ENCODE data around the gene ANKRD23.
"Not testable (repeated sequence)": the region's sequence is repeated elsewhere in the genome, so short reads cannot be mapped to it uniquely, and the experiment has no call there.

Gene ANKRD23

DNA sequence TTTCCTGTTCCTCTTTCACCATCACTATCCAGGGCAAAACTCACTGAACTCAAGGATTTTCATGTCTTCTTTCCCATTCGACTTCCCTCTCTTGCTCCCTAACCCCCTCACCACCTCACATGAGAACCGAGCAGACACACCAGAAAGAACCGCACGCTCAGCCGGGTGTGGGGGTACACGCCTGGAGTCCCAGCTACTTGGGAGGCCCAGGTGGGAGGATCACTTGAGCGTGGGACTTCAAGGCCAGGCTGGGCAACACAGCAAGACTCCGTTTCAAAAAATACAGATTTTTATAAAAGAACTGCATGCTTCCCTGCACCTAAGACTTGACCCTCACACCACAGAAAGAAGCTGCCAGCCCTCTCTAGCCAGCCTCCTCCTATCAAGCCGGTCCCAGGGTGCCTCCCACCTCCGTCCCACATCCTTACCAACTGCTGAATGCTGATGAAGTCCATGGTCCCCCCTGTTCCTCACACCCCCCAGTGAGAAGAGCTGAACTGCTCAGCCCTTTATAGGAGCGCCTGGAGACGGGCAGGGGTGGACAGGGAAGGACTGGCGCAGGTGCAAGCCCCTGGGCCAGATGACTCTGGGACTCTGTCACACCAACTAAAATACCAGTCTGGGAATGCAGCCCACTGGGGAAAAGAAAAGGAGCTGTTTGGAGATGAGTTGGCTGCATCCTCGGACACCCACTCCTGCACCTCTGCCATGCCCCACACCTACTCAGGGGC lies at the start of gene ANKRD23:
ANKRD23 (minus strand) TSS at position 484 of the 731 bp plus-strand sequence; CDS start at position 455, 29 bp downstream.
- no peak for DNase-seq (ENCODE audit: low read depth)

DNA sequence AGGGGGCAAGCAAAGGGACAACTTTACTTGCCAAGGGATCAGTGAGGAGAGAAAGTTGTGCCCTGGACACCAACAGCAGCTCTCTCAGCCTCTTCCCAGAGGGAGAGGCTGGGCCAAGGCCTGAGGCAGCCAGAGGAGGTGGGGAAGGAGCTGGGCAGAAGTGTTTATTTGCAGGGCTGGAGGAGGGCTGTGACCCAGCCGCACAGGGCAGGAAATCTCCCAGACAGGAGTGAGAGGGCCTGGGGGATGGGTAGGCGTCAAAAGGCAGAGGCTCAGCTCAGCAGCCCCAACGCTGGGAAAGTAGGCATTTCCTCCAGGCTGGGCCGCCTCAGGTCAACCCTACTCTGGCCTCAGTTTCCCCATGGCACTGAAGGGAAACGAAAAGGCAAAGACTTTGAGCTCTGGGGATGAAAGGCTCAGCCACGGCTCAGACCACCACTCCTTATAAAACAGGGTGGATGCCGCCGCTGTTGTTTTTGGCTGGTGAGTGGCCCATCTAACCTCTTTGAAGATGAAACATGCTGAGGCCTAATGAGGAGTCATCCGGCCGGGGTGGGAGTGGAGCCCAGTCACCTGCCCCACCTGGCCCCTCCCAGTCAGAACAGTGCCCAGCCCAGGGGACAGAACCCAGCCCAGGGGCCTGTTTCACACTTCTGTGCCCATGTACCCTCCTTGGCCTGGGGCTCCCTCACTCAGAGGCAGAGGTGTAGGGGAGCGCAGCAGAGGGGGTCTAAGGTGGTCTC lies 47.9 kb upstream of the ANKRD23 start:
- no peak for DNase-seq (ENCODE audit: low read depth)

DNA sequence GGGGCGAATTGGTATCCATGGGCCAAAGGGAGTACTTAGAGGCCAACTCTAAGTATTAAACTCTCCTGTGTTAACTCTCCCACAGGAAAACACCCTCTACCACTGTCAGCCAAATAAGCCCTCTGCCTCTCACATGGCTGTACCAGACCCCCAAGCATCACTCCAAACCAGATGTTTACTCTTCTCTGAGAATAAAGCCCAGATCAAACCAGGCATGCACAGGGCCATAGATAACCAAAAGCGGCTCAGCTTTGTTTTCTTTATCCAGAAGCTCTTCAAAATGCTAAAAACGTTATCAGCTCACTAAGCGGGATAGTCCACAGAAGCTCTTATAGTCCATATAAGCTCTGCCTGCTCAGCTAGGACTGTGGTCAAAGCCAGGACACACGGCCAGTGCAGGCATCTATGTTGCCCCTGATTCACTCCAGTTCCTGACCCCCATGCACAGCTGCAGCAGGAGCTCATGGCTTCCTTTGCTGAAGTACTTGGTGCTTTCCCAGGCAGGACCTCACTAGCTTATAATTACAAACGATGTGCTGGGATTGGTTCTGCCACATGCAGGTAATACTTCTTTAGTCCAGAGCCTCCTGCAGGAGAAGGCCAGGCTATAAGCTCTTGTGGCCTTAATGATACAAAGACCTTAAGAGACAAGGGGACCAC lies 47.0 kb upstream of the ANKRD23 start:
- DNase-seq (ENCODE audit: low read depth) = no peak

DNA sequence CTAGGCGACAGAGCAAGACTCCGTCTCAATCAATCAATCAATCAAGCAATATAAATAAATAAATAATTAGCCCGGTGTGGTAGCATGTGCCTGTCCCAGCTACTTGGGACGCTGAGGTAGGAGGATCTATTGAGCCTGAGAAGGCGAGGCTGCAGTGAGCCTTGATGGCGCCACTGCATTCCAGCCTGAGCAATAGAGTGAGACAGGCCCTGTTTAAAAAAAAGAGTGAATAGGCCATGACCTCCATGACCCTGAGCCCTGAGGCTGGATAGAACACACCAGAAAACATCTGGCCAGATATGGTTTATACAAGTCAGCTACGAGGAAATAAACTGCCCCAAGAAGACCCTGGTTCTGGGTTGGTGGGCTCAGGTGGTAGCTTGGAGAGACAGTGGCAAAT lies 46.4 kb upstream of the ANKRD23 start:
- DNase-seq (ENCODE audit: low read depth) = no peak

DNA sequence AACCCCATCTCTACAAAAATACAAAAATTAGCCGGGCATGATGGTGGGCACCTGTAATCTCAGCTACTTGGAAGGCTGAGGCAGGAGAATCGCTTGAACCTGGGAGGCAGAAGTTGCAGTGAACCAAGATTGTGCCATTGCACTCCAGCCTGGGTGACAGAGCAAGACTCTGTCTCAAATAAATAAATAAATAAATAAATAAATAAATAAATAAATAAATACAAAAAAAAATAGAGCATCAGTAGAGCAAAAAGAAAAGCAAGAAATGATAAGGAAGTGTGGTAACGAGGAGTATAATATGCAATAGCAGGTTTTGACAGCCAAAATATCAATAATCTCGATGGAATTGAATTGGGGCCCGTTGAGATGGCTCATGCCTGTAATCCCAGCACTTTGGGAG lies 45.7 kb upstream of the ANKRD23 start:
- DNase-seq (ENCODE audit: low read depth) = not testable (repeated sequence)

DNA sequence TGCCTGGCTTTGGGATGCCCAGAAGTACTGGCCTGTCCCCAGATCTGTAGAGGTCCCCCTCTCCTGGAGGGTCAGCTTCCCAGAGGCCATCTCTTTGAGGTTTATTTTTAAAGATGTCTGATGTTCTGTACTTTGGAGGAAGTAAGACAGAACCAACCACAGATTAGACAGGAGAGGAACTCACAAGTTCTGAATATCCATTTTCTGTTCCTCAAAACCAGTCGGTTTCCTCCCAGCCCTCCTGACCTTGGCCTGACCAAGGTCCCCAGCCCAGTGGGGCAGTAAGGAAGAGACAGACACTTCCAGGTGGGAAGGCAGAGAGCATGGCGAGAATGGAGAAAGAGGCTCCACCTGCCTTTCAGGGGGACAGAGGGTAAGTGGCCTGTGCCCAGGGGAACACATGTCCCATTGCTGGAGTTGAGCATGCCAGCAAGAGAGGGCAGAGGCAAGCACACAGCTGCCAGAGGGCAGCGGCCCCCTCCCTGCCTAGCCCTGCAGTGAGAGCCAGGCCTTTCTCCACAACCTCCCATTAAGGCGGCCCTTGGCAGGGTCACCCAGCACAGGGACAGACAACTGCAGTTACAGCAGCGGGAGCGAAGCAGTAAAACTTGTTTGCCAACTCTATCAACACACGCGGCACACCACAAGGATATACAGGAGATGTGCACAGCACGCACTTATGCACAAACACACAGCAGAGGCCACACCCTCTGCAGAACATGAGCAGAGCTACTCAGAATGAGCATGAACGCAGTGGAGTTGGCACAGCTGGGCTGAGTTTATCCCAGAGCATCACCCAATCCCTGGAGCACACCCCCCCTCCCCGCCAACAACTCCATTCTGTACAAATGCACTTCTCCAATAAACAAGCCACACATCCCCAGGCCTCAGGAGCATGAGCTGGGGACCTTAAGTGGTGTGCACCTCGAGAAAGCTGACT lies 44.5 kb upstream of the ANKRD23 start:
- no peak for DNase-seq (ENCODE audit: low read depth)

DNA sequence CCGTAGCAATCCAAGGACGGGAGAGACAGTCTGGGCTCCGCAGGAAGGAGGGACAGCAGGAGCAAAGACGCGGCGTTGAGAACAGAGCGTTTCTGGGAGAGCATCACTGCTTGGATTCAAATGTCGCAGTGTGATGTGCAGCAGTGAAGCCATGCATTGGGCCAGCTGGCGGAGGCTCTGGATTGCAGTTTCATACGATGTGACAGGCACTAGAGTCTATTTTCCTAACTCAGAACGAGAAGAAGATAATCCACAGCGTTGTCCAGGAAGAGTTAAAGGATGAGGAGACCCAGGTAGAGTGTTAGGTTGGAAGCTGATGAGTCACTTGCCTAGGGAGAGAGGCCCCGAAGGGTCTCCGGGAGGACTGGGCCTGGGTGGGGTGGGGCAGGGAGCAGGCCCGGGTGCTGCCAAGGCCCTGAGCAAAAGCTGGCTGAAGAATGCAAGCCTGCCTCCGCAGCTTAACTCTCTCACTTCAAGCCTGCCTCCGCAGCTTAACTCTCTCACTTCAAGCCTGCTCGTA lies 43.7 kb upstream of the ANKRD23 start:
- DNase-seq (ENCODE audit: low read depth) = no peak

DNA sequence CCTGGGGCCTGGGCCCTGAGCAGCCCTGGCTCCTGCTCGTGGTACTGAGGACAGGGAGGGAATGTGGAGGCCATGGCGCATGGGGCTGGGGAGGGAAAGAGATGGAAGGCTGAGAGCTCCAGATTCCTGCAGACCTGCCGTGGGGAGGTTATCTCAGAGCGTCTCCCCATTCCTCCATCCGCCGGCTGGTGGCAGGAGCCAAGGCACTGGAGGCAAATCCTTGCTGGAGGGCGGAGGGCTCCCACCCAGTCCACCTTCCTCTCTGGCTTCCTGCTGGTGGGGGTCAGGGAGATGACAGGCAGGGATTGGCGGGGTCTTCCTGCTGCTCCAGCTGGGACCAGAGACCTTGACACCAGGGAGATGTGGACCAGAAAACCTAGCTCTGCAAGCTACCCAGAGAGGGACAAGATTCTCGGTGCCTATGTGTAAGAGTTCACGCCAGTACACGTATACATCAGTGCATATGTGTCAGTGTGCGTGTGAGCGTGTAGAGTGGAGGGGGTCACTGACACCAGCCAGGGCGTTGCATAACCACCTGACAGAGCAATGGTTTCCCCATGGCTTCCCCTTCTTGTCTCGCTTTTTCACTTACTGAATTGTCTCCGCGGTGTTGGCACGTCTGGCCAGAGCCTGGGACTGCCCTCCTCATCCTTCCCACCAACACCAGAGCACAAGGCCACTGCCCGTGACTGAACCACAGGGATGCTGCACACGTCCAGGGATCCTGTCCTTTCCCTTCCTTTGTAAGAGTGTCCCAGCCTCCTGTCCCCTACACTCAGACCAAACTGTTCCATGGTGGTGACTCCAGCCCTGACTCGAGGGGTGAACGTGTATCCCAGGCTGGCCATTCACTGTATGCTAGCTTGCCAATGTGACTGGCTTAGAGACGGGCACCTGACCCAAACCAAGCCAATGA lies 41.9 kb upstream of the ANKRD23 start:
- DNase-seq (ENCODE audit: low read depth) = no peak

DNA sequence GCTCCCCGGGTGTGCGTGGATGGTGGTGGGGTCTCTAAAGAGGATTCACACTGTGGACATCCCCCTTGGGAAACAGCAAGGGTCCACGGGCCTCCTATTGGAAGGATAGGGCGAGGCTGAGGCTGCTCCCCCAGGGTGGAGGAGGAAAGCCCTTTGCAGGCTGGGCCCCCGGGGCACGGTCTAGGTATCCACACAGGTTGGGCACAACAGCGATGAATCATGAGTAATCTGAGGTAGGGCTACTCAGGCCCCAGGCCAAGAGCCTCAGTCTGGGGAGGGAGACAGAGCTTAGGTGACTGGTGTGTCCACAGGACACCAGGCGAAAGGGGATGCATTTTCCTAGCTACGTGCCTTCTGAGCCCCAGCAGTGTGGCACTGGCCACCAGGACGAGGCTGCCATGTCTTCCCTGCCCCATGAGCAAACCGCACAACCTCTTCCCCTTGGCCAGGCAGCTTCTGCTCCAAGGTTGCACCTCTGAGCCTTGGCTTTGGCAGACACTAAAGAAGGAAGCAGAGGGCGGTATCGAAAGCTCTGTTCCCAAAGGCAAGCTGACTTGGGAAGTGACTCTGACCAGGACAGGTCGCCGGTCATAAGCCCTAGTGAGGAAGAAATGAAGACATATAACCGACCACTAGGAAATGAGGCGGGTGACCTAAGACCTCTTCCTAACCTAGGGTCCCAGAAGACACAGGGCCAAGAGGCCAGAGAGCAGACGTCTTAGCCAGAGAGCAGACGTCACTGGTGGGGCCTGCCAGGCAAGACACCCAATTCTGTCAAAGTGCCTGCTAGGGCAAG lies 40.7 kb upstream of the ANKRD23 start:
- DNase-seq (ENCODE audit: low read depth) = no peak

DNA sequence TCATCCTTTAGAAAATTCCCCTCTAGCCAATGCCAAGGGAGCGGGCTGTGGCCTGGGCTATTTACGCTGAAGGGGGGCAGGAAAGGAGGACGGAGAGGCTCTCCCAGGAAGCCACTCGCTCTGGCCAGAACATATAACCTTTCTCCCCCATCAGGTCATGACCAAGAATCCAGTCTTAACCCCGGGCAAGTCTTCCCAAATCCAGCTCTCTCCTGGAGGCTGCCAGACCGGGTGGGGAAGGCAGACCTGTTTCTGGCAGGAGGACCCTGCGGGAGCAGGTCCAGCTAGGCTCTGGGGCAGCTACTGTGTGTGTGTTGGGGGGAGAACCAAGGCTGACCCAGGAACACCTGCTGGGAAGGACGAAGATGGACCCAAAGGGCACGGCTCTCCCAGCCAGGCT lies 39.5 kb upstream of the ANKRD23 start:
- no peak for DNase-seq (ENCODE audit: low read depth)

DNA sequence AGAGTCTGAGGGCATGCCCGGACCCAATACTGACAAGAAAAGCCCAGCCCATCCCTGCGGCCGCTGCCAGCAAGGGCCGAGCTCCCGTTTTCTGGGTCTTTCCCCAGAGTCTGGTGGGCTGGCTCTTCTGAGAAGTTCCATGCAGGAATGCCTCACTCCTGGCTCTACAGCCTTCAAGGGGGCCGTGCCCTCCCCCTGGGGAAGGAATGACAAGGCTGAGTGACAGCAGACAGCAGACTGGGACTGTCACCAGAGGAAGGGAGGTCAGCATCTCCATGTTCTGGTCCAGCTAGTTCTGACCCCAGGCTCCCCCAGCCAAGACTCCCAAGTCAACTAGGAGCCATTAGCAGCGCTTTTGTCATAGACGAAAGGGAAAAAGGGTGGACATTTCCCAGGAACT lies 39.1 kb upstream of the ANKRD23 start:
- DNase-seq (ENCODE audit: low read depth) = no peak

DNA sequence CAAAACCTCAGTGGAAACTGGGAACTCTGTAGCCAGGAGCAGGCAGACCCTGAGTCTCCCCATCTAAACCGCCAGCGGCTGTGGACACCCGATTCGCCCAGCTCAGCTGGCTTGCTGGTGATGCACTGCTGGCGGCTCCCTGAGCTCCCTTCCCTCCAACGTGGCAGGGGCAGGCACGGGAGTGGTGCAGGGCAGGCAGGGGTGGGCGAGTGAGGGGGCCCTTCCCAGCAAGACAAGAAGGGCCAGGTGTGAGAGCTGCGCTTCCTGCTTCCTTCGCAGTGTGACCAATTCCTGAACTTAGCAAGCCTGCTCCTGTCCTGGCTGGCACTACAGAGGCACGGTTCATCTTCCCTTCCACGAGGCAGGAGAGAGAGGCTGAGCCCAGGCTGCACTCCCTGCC lies 38.4 kb upstream of the ANKRD23 start:
- no peak for DNase-seq (ENCODE audit: low read depth)

DNA sequence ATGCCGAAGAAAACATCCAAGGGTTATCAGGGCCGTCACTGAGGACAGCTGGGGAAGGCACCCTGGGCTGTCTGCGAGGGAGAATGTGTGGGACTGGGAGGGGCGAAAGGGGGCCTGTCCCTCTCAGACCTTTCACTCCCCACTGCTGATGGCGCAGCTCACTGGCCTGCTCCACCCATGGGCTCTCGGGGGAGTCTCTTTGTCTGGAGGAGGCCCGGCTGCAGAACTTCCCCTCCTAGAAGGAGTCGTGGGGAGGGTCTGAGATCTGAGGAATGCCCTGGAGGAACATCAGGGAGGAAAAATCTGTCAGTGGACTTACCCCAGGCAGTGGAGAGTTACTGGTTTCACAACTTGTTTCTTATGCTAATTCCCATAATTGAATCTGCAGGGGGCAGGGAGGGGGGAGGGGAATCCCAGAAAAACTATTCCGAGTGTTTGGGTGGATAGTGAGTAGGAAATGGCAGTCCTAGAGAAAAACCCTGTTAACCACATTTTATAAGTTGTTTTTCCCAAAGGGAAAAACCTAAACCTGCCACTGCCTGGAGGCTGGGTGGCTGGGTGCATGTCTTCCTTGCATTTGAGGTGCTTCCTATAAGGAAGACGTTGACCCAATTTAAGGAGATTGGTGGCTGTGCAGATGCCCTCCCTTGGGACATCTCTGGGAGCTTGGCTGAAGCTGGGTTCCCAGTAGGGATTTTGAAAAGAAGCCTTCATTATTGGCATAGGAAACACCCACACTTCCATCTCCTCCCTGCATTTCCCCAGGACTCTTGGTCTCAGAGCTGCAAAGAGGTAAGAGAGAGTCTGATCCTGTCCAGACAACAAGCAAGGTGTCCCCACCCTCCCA lies 37.8 kb upstream of the ANKRD23 start:
- no peak for DNase-seq (ENCODE audit: low read depth)

DNA sequence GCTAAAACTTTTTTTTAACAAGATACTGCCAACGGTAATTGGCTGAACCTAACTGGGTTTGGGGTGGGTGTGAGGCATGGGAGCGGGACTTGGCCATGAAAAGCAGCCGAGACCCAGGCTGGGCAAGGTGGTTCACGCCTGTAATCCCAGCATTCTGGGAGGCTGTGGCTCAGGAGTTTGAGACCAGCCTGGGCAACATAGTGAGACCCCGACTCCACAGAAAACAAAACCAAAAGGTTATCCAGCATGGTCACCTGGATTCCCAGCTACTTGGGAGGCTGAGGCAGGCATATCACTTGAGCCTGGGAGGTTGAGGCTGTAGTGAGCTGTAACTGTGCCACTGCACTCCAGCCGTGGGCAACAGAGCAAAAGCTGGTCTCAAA lies 37.1 kb upstream of the ANKRD23 start:
- DNase-seq (ENCODE audit: low read depth) = no peak

DNA sequence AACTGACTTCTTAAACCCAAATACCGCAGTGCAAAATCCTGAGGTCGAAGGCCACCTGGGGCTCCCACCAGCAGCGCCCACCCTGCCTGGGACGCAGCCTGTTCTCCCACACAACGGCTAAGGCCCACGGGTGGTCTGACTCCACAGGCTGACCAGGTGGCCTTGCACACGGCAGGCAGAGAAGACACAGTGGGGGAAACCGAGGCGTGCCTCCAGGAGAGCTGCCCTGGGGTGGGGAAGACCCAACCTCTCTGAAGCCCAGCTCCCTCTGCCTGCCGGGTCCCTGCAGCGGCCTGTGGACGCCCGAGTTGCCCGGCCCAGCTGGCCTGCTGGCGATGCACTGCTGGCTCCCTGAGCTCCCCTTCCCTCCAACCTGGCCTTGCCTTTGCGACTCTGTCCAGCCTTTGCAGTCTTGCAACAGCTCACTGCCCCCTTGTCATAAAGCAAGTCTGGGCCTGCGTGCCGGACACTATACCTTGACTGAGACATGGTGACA lies 35.8 kb upstream of the ANKRD23 start:
- DNase-seq (ENCODE audit: low read depth) = no peak

DNA sequence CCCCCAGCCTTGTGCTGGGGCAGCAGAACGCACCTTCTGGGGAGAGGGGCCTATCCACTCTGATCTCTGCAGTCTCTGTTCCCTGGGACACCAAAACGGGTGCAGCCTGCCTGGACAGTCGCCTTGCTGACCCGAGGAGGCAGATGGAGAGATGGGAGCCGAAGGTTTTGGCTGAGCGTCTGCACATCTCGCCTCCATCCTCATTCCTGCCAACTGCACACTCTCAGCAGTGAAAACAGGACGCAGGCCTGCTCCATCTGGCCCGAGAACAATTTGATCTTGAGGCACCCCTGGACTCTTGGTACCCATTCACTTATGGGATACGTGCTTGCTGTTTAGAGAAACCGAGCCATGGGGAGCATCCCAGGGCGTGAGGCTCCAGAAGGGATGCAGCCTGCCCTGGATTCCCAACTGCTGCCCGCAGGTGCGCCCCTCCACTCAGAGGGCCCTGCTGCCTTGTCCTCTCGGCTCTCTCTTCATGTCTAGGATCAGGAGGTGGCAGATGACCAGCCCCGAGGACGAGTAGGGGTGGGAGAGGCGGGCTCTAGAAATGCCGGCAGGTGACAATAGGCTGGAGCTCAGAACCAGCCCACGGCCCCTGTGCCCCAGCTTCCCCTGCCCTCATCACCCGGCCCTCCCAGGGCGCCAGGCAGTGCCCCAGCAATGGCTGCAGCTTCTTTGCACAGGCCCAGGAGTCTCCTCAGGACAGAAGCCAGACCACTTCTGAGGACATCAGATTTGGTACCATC lies 35.1 kb upstream of the ANKRD23 start:
- DNase-seq (ENCODE audit: low read depth) = no peak

DNA sequence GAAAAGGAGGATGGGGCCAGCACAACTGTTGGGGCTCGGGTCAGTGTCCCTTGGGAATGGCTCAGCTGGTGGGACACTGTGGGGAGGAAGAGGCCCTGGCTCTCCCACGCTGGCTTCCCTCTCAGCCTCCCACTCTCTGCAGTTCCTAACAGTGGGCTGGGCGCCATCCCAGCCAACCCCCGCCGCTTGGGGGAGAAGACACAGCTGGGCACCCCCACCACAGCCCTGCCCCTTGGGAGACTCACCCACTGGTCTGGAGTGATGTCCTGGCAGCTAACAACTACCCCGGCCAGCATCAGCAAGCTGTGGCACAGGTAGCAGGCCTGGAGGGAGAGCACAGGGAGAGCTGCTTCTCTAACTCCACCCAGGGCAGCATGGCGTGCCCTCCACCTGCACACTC lies 34.4 kb upstream of the ANKRD23 start:
- DNase-seq (ENCODE audit: low read depth) = no peak

DNA sequence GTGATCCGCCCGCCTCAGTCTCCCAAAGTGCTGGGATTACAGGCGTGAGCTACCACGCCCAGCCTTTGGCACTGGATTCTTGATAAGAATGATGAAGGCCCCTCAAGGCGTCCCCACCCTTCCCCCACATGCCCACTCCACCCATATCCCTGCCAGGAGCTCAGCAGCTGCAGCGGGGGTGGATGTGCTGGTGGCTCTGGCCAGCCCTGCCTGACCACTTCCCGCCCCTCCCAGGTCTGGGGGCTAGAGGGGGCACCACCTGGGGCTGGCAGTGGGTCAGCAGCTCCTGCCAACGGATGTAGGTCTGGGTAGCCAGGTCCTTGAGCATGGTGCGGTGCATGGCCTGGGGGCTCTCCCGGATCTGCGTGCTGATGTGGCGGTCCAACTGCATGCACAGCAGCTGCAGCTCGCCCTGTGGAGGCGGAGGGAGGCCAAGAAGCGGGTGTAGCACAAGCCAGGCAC lies 33.8 kb upstream of the ANKRD23 start:
- no peak for DNase-seq (ENCODE audit: low read depth)
